OCI-LY7 (cell line): ENCODE results near the gene HIP1. TPM values are rescaled to one million over a fixed set of nuclear protein-coding genes. Genes with fewer than 3 reads are reported as not detected.

Experiments
- BruUV-seq: library from RNA; stranded (reverse); fragments of 400-500 nt; replicated peaks from 2 replicates; lab custom pipeline; 2021; lab: Mats Ljungman, UMichigan
- CTCF ChIA-PET: fragments of 300-600 bp; sonication (Branson Sonifier 250); formaldehyde crosslinking; loops from one replicate; lab custom pipeline; 2022; ENCODE audit warnings: antibody characterized with exemption; ENCODE audit not compliant: unreplicated experiment; lab: Charles Lee
- POLR2A ChIA-PET: fragments of 300-600 bp; sonication (Branson Sonifier 250); formaldehyde crosslinking; loops from one replicate; lab custom pipeline; 2022; ENCODE audit warnings: antibody characterized with exemption; lab: Charles Lee
- DNase-seq: peaks from one replicate; pipeline ENCODE4 v3.0.0-alpha.2; 2015; ENCODE audit warnings: low spot score
- H2AFZ ChIP-seq: fragments of 200-600 bp; sonication (generic), shearing (Covaris generic); 2 replicates; pipeline ENCODE4 v1.6.1; 2014; ENCODE audit warnings: mild to moderate bottlenecking, antibody characterized with exemption, low read length, moderate library complexity
- H3K27ac ChIP-seq: fragments of 200-600 bp; sonication (generic); 2 replicates; pipeline ENCODE4 v1.5.1; 2014; ENCODE audit warnings: mixed run types, low read depth, mild to moderate bottlenecking, moderate library complexity, low read length, inconsistent platforms; ENCODE audit not compliant: poor library complexity, severe bottlenecking
- H3K36me3 ChIP-seq: fragments of 200-600 bp; sonication (generic); 2 replicates; pipeline ENCODE4 v1.6.1; 2014; ENCODE audit warnings: mild to moderate bottlenecking, antibody characterized with exemption, low read length, moderate library complexity, mixed read lengths; ENCODE audit not compliant: insufficient read depth
- H3K4me1 ChIP-seq: fragments of 200-600 bp; sonication (generic); 2 replicates; pipeline ENCODE4 v1.5.1; 2014; ENCODE audit warnings: mild to moderate bottlenecking, low read length; ENCODE audit not compliant: insufficient read depth, poor library complexity, severe bottlenecking
- H3K4me2 ChIP-seq: fragments of 200-600 bp; sonication (generic); 2 replicates; pipeline ENCODE4 v1.6.1; 2014; ENCODE audit warnings: mild to moderate bottlenecking, low read length
- H3K4me3 ChIP-seq: fragments of 200-600 bp; sonication (generic); 2 replicates; pipeline ENCODE4 v1.5.1; 2014; ENCODE audit warnings: mild to moderate bottlenecking, low read depth, low read length; ENCODE audit not compliant: poor library complexity, severe bottlenecking
- H3K79me2 ChIP-seq: fragments of 200-600 bp; sonication (generic); 2 replicates; pipeline ENCODE4 v1.6.1; 2016; ENCODE audit warnings: low read depth, mild to moderate bottlenecking, low read length, moderate library complexity, mixed read lengths; ENCODE audit not compliant: insufficient read depth
- H3K9me2 ChIP-seq: fragments of 200-600 bp; sonication (generic); 2 replicates; pipeline ENCODE4 v1.6.1; 2016; ENCODE audit warnings: mild to moderate bottlenecking, low read length, mixed read lengths; ENCODE audit not compliant: insufficient read depth
- H3K9me3 ChIP-seq: fragments of 200-600 bp; sonication (generic); 2 replicates; pipeline ENCODE4 v1.6.1; 2014; ENCODE audit warnings: mild to moderate bottlenecking, mixed run types, low read length, mixed read lengths
- H4K20me1 ChIP-seq: fragments of 200-600 bp; sonication (generic); 2 replicates; pipeline ENCODE4 v1.6.1; 2014; ENCODE audit warnings: mild to moderate bottlenecking, antibody characterized with exemption, low read length, moderate library complexity, mixed read lengths; ENCODE audit not compliant: insufficient read depth
- CTCF ChIP-seq: fragments of 200-600 bp; sonication (generic); conservative IDR thresholded peaks from 2 replicates; pipeline ENCODE4 v1.5.1; 2014; ENCODE audit warnings: mild to moderate bottlenecking, antibody characterized with exemption, low read length, moderate library complexity, mixed read lengths
- EZH2phosphoT487 ChIP-seq: fragments of 200-600 bp; sonication (generic); IDR thresholded peaks from 2 replicates; pipeline ENCODE4 v1.6.1; 2018; ENCODE audit warnings: low read depth, borderline replicate concordance, mild to moderate bottlenecking, mixed run types, antibody characterized with exemption, low read length, moderate library complexity, mixed read lengths
- intact Hi-C: fragments of 100-400 bp; cut with micrococcal nuclease; formaldehyde crosslinking; loops from one replicate; pipeline ENCODE4 v1.10.0; 2022; ENCODE audit not compliant: unreplicated experiment
- total RNA-seq, 2 experiments: library from RNA; depleted of rRNA in 1 of 2; stranded (reverse); fragments of >200 nt in 1 of 2; shearing (Covaris generic) in 1 of 2; gene quantifications; 2 replicates each; pipeline ENCODE4 v1.2.3, GENCODE V29; 2014 to 2022

Gene HIP1
- total RNA-seq, 2 experiments from 2014 or later, result 15.0 to 27.8 TPM

GRCh38 chr7:75740846-75741497 lies 2.2 kb upstream of the HIP1 start:
- peaks cover 64% of the 10 kb centered on the region for H3K4me1 ChIP-seq
- H3K9me2 ChIP-seq, result no peaks in the 10 kb centered on the region
- intact Hi-C loops, result no loop called here
- H3K9me3 ChIP-seq, result no peaks in the 10 kb centered on the region
- POLR2A ChIA-PET, result interaction anchor here (0.7 to 2.7 kb wide), 7 partner anchors 10 to 209 kb away, joined by 3 to 17 read pairs (median 6); no protein-coding TSS in a partner anchor
- peak overlapping the region; percentile 83 for H3K4me2 ChIP-seq
- no peak for TF ChIP-seq CTCF
- TF ChIP-seq EZH2phosphoT487, result no peak
- peaks cover 18% of the 10 kb centered on the region; the same call in 1 of the 2 replicates for H3K79me2 ChIP-seq
- CTCF ChIA-PET, result interaction anchor here (0.7 kb wide), 1 partner anchor 47 kb away, joined by 3 read pairs; no protein-coding TSS in a partner anchor
- peak overlapping the region; percentile 22; the same call in 1 of the 2 replicates for H2AFZ ChIP-seq
- H3K4me3 ChIP-seq, result peak overlapping the region; percentile 24
- BruUV-seq, result no TSS peak
- H3K36me3 ChIP-seq, result no peaks in the 10 kb centered on the region
- H4K20me1 ChIP-seq, result no peaks in the 10 kb centered on the region
- peak overlapping the region; percentile 90 for H3K27ac ChIP-seq
- DNase-seq, result peak; percentile 84

- peak; percentile 88 for DNase-seq
- H2AFZ ChIP-seq, result peak overlapping the region; percentile 55; the same call in 1 of the 2 replicates
- H3K79me2 ChIP-seq, result peaks cover 26% of the 10 kb centered on the region; the same call in 1 of the 2 replicates
- H3K9me3 ChIP-seq, result no peaks in the 10 kb centered on the region
- H4K20me1 ChIP-seq, result no peaks in the 10 kb centered on the region
- ChIA-PET CTCF (no interaction called here), POLR2A (interaction anchor here (0.6 to 2.7 kb wide), 11 partner anchors 9 to 1623 kb away, joined by 3 to 17 read pairs (median 3); no protein-coding TSS in a partner anchor)
- peak overlapping the region; percentile 90 for H3K27ac ChIP-seq
- H3K4me1 ChIP-seq, result peaks cover 63% of the 10 kb centered on the region
- peak overlapping the region; percentile 82 for H3K4me3 ChIP-seq
- intact Hi-C loops, result loop anchor here (1.0 to 10.0 kb wide), 5 partner anchors 15 to 215 kb away; no protein-coding TSS in a partner anchor
- no peak for TF ChIP-seq CTCF
- TF ChIP-seq EZH2phosphoT487, result no peak
- H3K9me2 ChIP-seq, result no peaks in the 10 kb centered on the region
- H3K4me2 ChIP-seq, result peak overlapping the region; percentile 83
- BruUV-seq, result TSS peak; percentile 73
- H3K36me3 ChIP-seq, result peaks cover 3% of the 10 kb centered on the region; the same call in 1 of the 2 replicates
Observed at GRCh38 chr7:75739796-75740672, 1.3 kb upstream of the HIP1 start.
